T follicular helper cell (primary cell): ENCODE results near the gene ADAM12.

Experiments used
- DNase-seq: peaks from one replicate; pipeline ENCODE4 v3.0.0-alpha.2; 2020; ENCODE audit warnings: low read depth

The ADAM12 gene

DNA sequence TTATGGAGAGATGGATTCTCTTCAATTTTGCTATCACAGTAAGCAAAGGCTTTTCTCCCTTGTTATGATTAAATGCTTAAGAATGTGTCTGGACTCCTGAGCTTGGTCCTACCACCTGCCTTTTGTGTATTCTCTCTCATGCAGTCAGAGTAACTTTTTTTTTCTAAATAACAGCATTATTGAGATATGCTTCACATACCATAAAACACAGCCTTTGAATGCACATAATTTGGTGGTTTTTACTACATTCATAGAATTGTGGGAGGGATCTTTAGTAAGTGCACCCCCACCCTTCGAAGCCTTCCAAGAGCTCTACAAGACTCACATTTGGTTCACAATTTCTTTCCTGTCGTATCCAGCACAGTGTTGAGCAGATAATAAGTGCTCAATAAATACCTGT lies 175.5 kb downstream of the ADAM12 start:
- DNase-seq = no peak

DNA sequence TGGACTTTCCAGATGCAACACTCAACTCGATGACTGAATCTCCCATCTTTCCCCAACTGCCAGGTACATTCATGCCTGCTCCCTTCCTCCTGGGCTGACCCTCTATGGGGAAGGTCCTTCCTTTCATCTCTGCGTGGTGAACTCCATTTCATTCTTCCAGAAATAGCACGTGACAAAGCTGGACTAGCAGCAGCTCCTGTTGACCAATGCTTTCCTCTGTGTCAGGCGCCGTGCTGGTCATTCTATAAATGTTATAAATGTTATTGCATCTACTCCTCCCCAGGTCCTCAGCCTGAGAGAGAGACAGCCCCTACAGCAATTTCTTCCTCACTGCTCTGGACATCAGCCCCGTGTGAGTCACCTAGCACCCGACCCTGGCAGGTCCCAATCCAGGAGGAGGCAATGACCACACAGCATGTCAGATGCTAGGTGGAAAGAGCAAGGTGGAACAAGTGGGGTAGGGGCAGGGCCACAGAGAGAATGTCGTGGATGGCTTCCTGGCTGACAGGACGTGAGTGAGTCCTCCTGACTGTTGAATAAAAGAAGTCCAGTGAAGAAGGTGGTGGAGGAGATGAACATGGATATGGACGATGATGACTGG lies 178.1 kb downstream of the ADAM12 start:
- no peak for DNase-seq

DNA sequence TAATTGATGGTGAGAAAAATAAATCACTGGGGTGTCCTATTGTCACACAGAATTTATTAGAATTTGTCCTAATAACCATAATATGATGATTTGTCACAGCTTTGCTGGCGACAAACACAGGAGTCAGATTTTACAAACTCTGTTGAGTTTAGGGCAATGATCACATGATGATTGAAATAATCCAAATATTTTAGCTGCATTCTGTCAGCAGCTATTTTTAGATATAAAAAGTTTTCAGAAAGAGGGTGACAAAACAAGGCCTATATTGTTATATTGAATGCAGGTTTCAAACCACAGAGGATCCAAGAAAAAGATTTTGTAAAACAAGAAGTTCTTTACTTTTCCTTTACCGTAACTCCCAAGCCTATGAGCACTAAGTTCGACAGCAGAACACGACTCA lies 178.8 kb downstream of the ADAM12 start:
- no peak for DNase-seq

GRCh38 chr10:126208726-126209302 lies 179.5 kb downstream of the ADAM12 start:
- no peak for DNase-seq

DNA sequence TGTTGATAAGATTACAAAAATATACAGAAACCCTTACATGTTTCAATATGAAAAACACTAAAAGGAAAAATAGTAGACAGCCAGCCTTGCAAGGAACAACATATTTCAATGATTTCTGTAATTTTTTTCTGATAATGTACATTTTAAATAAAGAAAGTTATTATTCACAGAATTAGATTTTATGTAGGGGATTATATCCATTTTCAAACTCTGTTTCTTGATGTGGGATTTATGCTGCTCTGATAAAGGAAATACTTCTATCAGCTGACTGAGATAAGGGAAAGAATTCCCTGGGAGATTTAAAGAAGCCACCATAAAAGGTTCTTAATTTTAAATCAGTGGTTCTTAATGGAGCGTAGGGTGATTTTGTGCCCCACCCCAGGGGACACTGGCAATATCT lies 180.4 kb downstream of the ADAM12 start:
- no peak for DNase-seq

DNA sequence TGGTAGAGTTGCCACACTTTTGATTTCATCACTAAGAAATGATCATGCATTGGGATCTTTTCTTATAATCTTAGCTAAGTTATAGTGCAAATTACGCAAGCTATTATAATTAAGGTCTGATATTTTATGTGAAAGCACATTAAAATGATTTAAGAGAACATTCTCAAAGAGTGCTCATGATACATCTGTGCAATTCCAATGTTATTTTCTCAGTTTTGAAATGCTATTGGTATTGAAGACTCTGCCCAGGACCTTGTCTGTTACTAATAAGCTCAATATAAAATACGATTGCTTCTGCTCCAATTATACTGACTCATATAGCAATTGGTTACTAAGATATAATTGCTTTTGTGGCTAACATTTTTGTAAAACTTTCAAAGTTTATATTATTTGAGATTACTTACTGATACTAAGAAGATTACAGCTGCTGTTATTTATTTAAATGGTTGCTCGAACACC lies 180.9 kb downstream of the ADAM12 start:
- no peak for DNase-seq

DNA sequence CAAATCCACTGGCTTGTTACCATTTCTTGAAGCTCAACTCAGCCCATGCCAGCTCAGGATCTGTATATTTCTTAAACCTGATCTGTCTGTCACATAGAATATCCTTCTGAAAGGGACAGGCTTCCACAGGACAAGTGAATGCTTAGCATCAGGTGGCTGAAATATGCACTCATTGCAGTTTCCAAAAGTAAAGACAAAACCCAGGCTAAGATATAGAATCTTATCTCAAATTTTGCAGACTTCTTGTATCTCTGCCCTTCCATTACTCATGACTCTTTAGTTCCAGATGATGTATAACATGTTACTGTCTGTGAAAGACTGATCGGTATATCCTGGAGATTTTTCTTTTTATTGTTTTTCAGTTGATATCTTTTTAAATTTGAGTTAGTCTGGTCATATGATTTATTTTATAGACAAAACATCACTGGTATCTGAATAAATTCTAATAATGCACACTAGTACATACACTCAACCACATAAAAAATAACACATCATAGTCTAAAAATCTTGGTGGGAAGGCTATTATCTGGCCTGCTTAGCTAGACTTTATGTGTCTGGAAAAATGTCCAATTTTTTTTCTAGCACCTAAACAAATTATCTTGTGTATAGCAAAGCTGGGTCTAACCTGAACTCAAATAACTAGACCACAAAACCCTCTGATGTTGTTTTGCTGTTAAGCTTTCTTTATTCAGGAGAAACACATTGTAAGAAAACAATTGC lies 182.6 kb downstream of the ADAM12 start:
- no peak for DNase-seq

DNA sequence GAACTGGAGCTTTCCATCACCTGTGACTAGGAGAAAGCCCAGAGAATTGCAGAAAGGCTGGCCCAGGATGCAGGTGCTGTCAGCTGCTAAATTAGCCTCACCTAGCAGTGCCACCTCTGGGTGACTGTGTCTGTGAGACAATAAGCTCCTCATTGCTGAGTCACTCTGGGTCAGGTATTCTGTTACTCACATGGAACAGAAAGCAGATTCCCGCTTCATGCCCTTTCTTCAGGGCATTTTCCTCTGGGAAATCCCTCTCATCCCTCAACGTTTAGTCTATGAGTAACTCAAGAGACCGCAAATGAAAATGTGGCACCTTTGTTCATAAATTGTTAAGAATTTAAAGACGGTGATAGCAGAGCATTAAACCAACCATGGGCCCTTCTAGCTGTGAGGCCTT lies 184.0 kb downstream of the ADAM12 start:
- DNase-seq = no peak

DNA sequence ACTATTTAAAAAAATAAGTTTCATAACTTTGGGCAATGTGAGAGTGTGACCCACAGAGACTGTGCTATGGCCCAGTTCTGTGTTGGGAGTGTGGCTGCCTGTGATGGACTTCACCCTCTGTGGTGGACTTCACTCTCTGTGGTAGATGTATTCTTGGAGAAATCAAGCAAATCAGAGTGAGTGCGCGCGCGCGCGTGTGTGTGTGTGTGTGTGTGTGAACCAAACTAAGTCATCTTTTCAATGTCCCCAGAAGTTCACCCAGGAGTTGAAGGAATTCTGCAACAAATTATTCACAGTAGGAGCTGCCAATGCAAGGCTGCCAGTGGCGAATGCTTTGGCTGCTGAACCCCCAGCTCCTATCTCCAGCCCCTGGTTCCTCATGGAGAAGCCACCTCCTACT lies 184.5 kb downstream of the ADAM12 start:
- no peak for DNase-seq

GRCh38 chr10:126201603-126202002 lies 186.7 kb downstream of the ADAM12 start:
- no peak for DNase-seq

- no peak for DNase-seq
Observed at GRCh38 chr10:126199221-126199998, 188.9 kb downstream of the ADAM12 start.

DNA sequence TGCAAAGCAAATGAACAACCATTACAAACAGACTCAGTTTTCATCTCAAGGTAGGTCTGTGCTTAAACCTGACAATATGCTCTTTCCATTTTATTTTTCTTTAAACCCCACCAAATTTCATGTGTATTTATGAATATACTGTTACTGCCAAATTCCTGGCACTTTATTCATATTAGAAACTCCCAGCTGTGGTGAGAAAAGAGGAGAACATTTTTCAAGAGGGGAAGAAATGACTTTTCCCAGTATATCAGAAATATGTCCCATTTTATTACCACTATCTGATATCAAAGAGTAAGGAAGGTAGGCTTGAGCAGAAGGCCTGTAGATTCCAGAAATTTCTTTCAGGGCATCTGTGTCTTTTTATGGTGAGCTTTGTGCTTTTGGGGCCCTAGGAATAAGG lies 189.6 kb downstream of the ADAM12 start:
- no peak for DNase-seq

DNA sequence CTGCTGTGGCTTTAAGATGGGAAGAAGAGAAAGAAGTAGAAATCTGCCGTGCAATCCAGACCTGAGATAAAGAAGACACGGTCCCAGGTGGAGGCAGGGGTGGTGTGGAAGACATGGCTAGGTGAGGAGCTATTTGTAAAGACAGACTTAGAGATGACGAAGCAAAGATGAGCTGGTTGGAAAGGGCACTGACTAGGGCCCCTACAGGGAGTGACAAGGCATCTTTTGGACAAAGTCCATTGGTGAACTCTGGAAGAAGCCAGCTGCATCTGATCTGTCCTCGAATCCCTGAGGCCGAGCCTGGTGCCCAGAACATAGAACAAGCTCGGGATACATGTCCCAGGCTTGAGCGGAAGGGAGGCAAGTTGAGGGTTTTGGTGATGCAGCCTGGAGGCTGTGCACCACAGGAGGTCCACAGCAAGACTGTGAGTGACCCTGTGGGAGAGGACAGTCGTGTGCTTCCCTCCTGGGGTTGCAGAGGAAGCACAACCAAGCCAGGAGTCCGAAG lies 191.2 kb downstream of the ADAM12 start:
- no peak for DNase-seq

- no peak for DNase-seq
Observed at GRCh38 chr10:126196281-126196680, 192.0 kb downstream of the ADAM12 start.

DNA sequence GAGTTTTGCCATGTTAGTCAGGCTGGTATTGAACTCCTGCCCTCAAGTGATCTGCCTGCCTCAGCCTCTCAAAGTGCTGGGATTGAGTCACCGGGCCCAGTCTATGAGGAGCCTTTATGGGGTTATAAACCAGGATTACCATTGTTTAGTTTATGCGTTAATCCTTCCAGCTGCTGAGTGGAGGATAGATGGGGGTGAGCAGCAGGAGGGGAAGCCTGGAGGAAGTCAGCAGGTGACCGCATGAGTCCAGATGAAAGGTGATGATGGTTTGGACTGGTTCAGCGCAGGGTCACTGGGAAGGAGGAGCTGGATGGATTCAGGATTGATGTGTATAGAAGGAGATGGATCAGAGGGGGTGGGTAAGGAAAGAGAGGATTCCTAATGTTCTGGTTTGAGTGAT lies 197.1 kb downstream of the ADAM12 start:
- no peak for DNase-seq

GRCh38 chr10:126188679-126189200 lies 199.5 kb downstream of the ADAM12 start:
- DNase-seq = no peak

- DNase-seq = no peak
Observed at GRCh38 chr10:126187399-126187798, 200.9 kb downstream of the ADAM12 start.

DNA sequence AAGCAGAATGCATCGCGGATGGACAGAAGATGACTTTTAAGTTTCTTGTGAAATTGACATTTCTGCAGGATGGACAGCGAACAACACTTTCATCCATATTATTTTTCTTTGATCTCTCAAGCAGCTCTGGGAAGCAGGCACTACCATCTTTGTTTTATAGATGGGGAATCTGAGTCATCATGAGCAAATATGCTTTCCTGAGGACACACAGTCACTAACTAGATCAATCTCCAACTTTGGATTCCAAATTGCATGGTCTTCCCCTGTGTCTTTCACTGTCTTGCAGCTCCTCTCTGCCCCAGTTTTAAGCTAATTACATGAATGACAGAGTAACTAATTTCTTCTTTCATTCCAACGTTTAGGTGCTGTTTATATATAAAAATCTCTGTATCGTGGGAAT lies 201.5 kb downstream of the ADAM12 start:
- DNase-seq = no peak

- no peak for DNase-seq
Observed at GRCh38 chr10:126185676-126186447, 202.4 kb downstream of the ADAM12 start.

GRCh38 chr10:126181626-126182025 lies 206.7 kb downstream of the ADAM12 start:
- DNase-seq = no peak

DNA sequence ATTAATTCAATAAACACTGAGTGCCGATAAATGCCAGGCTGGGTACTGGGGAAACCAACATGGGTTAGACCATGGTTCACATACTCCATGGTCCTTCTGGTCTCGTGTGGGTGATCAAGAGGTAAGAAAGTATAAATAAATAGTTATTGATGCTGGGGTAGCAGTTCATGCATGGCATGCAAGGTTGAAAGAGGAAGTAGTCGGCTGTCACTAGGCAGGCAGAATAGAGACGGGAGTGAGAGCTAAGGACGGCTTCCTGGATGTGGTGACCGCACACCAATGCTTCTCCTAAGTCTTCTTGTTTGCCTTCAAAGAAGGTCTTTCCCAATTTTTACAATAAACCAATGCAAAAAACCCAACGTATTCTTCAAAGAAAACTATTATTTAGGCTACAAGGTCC lies 208.6 kb downstream of the ADAM12 start:
- no peak for DNase-seq
